Measurements from ENCODE around the gene COL19A1. TPM values are rescaled to one million over a fixed set of nuclear protein-coding genes. Genes with fewer than 3 reads are reported as not detected.

Gene COL19A1
- total and polyA plus RNA-seq, 9 of the 15 experiments (the other 6 are each of a cell fraction or from before 2014, with no cell fraction given) = not detected

DNA sequence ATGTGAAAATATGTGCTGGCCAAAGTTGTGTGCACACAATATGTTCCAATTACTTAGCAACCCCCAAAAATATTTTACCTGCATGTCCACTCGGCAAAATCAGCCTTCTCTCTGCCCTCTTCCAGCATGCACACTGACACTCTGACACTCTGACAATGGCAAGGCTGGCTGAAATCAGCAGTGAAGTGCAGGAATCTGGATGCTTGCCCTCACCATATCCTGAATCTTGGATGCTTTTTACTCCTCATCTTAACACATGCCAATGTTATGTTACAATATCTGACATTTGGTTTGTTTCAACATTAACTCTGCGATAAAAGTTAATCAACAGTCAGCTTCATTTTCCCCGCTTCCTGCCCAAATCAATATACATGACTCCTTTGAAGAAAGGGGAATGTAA lies 233.4 kb downstream of the COL19A1 start:
- no peak overlapping the region for H3K4me2 ChIP-seq (ENCODE audit: insufficient read depth, low read length)
- no TSS peak for BruUV-seq (replicated peaks)
- ChIA-PET POLR2A (no interaction called here), CTCF (ENCODE audit: low intra/inter-chr PET ratio) (no interaction called here)
- no peaks in the 10 kb centered on the region for H3K4me1 ChIP-seq (replicated peaks in 1 of 2; ENCODE audit: control insufficient read depth in 2 of 2, insufficient read depth in 2 of 2, low read length in 2 of 2)
- no peaks in the 10 kb centered on the region for H3K9me1 ChIP-seq (ENCODE audit: control insufficient read depth, insufficient read depth, low read length)
- no peak for ATAC-seq
- H3K4me3 ChIP-seq = no peak overlapping the region
- H3K36me3 ChIP-seq (ENCODE audit: control insufficient read depth, insufficient read depth, low read length) = no peaks in the 10 kb centered on the region
- intact Hi-C loops (cut with micrococcal nuclease) (loop anchor here (10.0 kb wide), 2 partner anchors 365 to 1225 kb away; no protein-coding TSS in a partner anchor), in situ Hi-C loops (cut with MboI) (no loop called here)
- no peak overlapping the region for H2AFZ ChIP-seq (ENCODE audit: low read depth, low read length)
- no peak for FAIRE-seq
- H3K79me2 ChIP-seq (ENCODE audit: control insufficient read depth, insufficient read depth, low read length) = no peaks in the 10 kb centered on the region
- DNase-seq (ENCODE audit: extremely low read depth in 1 of 4, low spot score in 3 of 4) = no peak
- H4K20me1 ChIP-seq (replicated peaks; ENCODE audit: control insufficient read depth, insufficient read depth, low read length) = no peaks in the 10 kb centered on the region
- no peaks in the 10 kb centered on the region for H3K27me3 ChIP-seq (ENCODE audit: control insufficient read depth in 2 of 2, insufficient read depth in 2 of 2, low read length in 2 of 2)
- H3K9me3 ChIP-seq (replicated peaks; ENCODE audit: control insufficient read depth, insufficient read depth, low read depth, low read length) = no peaks in the 10 kb centered on the region
- H3K27ac ChIP-seq (ENCODE audit: extremely low read depth, low read depth, low read length) = no peak overlapping the region
- no peak overlapping the region for H3K9ac ChIP-seq (ENCODE audit: insufficient read depth in 1 of 2, low read depth in 2 of 2, low read length in 2 of 2)
- 5% methylated on average over 3 of the region's 3 CpGs for WGBS (ENCODE audit: insufficient coverage, low coverage, missing lambda C conversion rate)
- TF ChIP-seq KAT7 (CRISPR knock-in tag; IDR thresholded peaks at IDR 0.05; ENCODE audit: borderline replicate concordance) (no peak), NFE2 (IDR thresholded peaks at IDR 0.05; ENCODE audit: low read depth) (no peak), CHAMP1 (IDR thresholded peaks at IDR 0.05) (no peak), ZNF766 (CRISPR knock-in tag; conservative IDR thresholded peaks at IDR 0.05) (no peak), POLR2AphosphoS5 (IDR thresholded peaks at IDR 0.05; ENCODE audit: control insufficient read depth, insufficient read depth, low read depth, low read length) (no peak), SNAPC5 (CRISPR knock-in tag; IDR thresholded peaks at IDR 0.05) (no peak), CUX1 (CRISPR knock-in tag; IDR thresholded peaks at IDR 0.05) (no peak), ZNF133 (CRISPR knock-in tag; IDR thresholded peaks at IDR 0.05) (no peak), DMBX1 (CRISPR knock-in tag; IDR thresholded peaks at IDR 0.05; ENCODE audit: borderline replicate concordance) (no peak)
- TF ChIP-seq, protein P1, sequence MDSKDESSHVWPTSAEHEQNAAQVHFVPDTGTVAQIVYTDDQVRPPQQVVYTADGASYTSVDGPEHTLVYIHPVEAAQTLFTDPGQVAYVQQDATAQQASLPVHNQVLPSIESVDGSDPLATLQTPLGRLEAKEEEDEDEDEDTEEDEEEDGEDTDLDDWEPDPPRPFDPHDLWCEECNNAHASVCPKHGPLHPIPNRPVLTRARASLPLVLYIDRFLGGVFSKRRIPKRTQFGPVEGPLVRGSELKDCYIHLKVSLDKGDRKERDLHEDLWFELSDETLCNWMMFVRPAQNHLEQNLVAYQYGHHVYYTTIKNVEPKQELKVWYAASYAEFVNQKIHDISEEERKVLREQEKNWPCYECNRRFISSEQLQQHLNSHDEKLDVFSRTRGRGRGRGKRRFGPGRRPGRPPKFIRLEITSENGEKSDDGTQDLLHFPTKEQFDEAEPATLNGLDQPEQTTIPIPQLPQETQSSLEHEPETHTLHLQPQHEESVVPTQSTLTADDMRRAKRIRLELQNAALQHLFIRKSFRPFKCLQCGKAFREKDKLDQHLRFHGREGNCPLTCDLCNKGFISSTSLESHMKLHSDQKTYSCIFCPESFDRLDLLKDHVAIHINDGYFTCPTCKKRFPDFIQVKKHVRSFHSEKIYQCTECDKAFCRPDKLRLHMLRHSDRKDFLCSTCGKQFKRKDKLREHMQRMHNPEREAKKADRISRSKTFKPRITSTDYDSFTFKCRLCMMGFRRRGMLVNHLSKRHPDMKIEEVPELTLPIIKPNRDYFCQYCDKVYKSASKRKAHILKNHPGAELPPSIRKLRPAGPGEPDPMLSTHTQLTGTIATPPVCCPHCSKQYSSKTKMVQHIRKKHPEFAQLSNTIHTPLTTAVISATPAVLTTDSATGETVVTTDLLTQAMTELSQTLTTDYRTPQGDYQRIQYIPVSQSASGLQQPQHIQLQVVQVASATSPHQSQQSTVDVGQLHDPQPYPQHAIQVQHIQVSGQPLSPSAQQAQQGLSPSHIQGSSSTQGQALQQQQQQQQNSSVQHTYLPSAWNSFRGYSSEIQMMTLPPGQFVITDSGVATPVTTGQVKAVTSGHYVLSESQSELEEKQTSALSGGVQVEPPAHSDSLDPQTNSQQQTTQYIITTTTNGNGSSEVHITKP (IDR thresholded peaks at IDR 0.05; ENCODE audit: partially characterized antibody) = no peak
